Measurements from ENCODE around the gene ZNF280B.

DNA sequence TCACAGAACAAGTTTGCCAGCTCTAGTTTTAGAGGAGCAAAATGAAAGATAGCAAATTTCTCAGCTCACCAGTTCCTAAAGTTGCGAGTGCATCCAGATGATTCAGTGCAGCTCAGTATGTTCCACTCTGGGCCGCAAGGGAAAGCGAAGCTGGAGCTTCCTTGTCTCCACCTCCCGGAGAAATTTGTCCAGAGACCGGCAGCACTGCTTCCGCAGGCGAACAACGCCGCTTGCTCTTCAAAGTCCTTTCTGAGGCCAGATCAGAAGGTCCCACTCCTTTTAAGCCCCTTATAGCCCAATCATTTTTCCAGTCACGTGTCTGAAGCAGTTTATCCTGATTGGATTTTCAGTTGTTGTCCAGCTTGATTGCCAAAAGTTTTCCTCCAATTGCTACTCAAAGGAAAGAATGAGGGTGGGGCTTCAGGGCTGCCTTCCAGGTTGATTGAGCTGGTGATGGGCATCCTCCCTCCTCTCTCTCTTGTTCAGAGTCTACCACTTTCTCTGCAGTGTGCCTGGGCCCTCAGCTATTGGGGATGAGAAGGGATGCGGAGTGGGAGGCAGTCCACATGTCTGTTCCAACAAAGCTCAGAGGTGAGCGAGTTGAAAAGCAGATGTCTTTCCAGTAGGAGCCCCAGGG, 11.6 kb upstream of the ZNF280B start, which contains the start of gene ZNF280A:
- TF ChIP-seq, protein P1, sequence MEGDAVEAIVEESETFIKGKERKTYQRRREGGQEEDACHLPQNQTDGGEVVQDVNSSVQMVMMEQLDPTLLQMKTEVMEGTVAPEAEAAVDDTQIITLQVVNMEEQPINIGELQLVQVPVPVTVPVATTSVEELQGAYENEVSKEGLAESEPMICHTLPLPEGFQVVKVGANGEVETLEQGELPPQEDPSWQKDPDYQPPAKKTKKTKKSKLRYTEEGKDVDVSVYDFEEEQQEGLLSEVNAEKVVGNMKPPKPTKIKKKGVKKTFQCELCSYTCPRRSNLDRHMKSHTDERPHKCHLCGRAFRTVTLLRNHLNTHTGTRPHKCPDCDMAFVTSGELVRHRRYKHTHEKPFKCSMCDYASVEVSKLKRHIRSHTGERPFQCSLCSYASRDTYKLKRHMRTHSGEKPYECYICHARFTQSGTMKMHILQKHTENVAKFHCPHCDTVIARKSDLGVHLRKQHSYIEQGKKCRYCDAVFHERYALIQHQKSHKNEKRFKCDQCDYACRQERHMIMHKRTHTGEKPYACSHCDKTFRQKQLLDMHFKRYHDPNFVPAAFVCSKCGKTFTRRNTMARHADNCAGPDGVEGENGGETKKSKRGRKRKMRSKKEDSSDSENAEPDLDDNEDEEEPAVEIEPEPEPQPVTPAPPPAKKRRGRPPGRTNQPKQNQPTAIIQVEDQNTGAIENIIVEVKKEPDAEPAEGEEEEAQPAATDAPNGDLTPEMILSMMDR (IDR thresholded peaks at IDR 0.05): no peak
- TF ChIP-seq EZH2 (IDR thresholded peaks at IDR 0.05; ENCODE audit: borderline replicate concordance, insufficient read depth, low read depth, low read length, poor library complexity, severe bottlenecking): no peak
